LHCN-M2 (cell line): ENCODE results near the gene NR1H2. TPM values are rescaled to one million over a fixed set of nuclear protein-coding genes. Genes with fewer than 3 reads are reported as not detected.
"Not testable (repeated sequence)": the region's sequence is repeated elsewhere in the genome, so short reads cannot be mapped to it uniquely, and the experiment has no call there.

ENCODE experiments used
- DNase-seq: peaks from one replicate; pipeline ENCODE4 v3.0.0-alpha.2; 2012; ENCODE audit warnings: low read depth
- total RNA-seq: library from RNA; depleted of rRNA; stranded (reverse); fragments of >200 nt; gene quantifications from 2 replicates; pipeline ENCODE4 v1.2.3, GENCODE V29; 2014

The NR1H2 gene
- total RNA-seq, 1 experiment from 2014 or later, result 89.3 TPM

- DNase-seq, result no peak
Measured at GRCh38 chr19:50344661-50345318, 31.5 kb upstream of the NR1H2 start.

DNA sequence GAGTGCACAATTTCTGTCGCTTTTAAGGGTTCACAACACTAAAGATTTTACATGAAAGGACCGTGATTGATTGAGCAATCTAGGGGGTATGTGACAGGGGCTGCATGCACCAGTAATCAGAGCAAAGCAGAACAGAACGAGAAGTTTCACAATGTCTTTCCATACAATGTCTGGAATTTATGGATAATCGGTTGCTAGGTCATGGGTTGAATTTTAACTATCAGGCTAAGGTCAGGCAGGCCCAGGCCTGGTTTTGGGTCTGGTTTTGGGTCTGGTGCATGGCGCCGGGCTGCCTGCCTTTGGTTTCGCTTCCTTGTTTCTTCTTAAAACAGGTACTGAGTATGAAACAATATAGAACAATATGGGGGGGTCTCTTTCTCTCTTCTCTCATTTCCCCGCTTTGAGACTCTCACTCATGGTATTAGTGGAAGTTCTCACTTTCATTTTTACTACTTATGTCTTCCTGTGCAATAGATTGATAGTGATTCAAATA lies 29.1 kb upstream of the NR1H2 start:
- DNase-seq, result not testable (repeated sequence)

DNA sequence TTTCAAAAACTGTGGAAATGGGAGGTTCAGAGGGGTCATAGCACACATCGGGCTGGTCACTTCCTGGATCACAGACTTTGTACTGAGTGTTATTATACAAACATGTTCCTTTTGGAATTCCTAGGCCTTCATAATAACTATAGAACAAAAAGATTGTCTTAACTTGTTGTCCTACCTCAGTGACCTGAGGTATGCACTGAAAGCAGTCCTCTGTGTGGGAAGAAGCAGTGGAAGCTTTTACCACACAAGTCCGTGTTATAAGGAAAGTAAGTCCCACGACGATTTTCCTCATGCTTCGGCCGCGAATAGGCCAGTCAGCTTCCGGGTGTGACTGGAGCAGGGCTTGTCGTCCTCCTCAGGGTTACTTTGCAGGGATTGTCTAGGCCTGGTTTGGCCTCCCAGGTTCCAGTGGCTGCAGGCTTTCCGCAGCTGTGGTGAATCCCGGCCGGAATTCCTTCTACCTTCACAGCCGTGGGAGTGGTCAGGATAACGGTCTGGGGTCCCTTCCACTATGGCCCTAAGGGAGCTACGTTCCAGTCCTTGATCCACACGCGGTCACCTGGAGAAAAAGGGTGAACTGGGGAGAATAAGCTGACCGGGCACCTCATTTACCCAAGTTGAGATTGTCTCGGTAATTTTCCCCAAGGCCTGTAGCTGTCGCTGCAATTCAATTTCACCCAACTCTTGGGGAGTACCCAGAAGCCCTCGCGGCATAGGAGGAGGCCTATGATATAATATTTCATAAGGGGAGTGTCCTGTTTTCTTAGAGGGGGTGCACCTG lies 26.8 kb upstream of the NR1H2 start:
- DNase-seq, result no peak

GRCh38 chr19:50352242-50352641 lies 24.0 kb upstream of the NR1H2 start:
- no peak for DNase-seq

DNA sequence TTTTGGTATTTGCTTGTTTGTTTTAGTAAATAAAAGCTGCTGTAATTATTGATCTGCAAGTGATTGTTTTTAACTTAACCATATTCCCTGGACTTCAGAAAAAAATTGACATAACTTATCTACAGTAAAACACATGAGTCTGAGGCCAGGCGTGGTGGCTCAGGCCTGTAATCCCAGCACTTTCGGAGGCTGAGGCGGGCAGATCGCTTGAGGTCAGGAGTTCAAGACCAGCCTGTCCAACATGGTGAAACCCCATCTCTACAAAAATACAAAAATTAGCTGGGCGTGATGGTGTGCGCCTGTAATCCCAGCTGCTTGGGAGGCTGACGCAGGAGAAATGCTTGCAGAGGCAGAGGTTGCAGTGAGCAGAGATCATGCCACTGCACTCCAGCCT lies 22.8 kb upstream of the NR1H2 start:
- DNase-seq, result not testable (repeated sequence)

DNA sequence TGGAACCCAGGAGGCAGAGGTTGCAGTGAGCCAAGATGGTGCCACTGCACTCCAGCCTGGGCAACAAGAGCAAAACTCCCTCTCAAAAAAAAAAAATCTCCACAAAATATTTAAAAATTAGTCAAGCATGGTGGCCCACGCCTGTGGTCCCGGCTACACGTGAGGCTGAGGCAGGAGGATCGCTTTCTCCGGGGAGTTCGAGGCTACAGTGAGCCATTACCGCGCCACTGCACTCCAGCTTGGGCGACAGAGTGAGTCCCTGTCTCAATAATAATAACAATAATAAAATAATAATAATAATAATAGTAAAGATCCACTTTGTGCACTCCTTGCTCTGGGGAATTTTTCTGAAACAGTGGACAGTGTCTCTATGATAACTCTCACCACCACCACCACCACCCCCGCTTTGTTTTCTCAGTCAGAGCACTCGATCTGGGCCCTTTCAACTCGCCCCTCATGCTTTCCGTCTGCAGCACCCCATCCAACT lies 19.5 kb upstream of the NR1H2 start:
- DNase-seq, result no peak

DNA sequence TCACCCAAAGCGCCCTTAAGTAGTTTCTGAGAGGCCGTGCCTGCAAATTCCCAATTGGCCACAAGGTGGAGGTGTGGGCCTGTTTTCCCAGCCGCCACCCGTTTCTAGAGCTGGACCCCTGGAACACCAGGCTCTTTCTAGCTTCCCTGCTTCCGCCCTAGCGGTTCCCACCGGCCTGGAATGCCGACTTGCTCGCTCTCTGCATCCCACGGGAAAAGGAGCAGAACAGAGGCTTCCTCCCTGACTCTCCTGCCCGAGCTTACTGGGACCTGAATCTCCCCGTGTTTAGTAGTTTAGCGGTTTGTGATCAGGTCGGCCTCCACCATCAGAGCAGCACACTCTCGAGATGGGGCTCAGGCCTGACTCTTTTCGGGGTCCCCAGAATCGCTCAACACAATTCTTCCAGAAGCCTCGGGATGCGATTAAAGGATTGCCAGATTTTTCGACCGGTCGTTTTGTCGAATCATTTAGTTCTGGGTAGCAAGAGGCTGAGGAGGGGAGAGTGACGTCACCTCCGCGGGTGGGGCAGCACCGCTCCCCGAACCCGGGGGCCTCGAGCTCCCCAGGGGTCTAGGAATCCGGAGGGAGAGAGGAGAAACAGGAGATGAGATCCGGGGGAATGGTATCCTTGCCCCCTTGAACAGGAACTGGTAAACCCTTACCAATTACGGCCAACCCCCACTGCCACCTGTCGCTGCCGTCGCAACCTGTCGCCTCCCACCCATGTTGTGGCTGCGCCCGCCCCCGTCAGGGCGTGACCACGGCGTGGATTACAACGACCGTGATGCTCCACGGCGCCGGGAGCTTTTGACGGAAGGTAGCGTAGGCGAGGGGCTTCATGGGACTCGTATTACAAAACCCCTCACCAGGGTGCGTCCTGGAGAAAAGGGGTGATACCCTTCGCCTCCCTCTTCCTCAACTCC lies 18.8 kb upstream of the NR1H2 start:
- DNase-seq, result peak; percentile 46

- DNase-seq, result no peak
Measured at GRCh38 chr19:50358483-50359327, 17.6 kb upstream of the NR1H2 start.

GRCh38 chr19:50359328-50359818 lies 16.9 kb upstream of the NR1H2 start:
- no peak for DNase-seq

DNA sequence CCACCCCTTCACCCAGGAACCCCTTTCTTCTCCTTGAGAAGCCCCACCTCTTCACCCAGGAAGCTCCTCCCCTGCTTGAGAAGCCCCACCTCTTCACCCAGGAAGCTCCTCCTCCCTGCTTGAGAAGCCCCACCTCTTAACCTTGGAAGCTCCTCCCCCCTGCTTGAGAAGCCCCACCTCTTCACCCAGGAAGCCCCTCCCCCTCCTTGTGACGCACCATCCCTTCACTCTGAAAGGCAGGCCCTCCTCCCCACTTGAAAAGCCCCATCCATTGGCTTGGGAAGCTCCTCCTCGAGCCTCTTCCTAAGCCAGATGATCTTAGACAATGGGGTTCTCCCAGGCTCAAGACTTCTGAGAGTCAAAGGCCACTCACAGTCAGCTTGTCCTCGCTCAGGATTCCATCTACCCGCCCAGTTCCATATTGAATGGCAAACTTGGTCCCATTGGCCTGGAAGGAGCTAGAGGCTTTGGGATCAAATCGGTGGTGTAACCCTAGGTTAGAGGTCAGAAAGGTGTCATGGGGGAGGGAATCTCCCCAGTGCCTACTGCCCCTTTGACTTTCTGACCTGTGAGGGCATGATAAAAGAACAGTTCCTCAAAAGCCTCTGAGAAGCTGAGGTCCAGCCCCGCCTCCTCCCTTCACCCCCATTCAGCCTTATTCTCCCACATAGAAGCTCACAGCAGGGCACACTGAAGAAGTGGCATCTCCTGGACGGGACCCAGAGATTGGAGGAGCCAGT lies 14.8 kb upstream of the NR1H2 start:
- DNase-seq, result no peak

- DNase-seq, result no peak
Measured at GRCh38 chr19:50362030-50362412, 14.2 kb upstream of the NR1H2 start.

DNA sequence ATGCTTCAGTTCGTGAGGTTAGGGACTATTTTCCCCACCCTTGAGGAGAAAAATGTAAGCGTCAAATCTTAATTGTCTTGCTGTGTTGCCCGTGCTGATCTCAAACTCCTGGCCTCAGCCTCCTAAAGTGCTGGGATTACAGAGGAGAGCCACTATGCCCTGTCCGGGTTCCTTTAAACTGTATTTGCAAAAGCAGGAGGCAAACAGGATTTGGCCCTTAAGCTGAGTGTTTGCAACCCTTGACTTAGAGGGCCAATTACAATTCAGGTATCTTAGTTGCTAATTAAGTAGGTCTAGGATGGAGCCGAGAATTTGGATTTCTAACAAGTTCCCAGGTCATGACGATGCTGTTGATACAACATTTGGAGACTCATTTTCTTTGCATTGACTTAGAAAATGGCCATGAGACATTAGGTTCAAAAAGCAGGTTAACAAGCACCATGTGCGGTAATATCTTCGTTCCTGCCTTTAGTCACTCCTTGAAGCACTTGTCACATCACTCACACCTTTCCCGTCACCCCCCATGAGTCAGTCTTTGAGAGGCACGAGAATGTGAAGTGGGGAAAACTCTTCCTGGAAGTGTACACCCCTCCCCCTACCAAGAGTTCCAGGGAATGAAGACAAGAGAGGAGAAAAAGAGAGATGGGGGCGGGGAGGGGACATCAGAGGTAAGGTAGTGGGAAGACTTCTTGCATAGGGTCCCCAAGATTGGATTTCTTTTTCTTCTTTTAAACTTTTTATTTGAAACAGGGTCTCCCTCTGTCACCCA lies 13.4 kb upstream of the NR1H2 start:
- DNase-seq, result no peak

DNA sequence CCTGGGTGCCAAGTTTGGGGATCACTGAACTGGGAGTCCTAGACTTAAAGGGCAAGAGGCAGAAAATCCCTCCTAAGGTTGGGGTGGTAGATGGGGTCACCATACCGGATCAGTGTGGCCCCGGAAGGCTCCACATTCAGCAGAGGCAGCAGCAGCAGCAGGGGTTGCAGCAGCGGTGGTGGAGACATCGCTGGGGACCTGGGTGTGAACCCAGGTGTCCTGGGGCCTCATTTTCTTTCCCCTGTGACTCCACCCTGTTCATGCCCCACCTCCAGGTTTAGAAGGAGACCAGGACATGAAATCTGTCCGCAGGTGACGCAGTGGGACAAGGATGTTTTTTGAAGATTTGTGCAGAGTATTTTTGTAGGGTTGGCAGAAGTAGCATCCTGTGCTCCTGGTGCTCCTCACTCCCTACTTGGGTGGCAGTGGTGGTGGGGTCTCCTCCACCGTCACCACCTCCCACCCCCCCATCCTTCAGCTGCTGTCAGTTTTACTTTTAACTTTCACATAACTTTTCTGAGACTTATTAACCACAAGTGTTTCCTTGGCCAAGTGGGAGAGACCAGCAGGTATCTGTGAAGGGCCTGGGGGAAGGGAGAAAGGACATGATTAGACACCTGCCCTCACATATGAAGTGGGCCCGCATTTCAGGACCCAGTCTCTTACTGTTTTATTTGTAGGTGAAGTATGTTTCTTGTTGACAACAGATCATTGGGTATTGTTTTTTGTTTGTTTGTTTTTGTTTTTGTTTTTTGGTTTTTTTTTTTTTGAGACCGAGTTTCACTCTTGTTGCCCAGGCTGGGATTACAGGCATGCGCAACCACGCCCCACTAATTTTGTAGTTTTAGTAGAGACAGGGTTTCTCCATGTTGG lies 10.6 kb upstream of the NR1H2 start, which contains the start of gene NAPSA:
NAPSA (minus strand) TSS at position 206 of the 873 bp plus-strand sequence; CDS start at position 188, 18 bp downstream.
- no peak for DNase-seq

GRCh38 chr19:50368649-50369570 lies 7.3 kb upstream of the NR1H2 start:
- peak; percentile 84 for DNase-seq

GRCh38 chr19:50371914-50372475 lies 4.3 kb upstream of the NR1H2 start:
- DNase-seq, result no peak

- no peak for DNase-seq
Measured at GRCh38 chr19:50377051-50377461, 799 bp downstream of the NR1H2 start.

GRCh38 chr19:50377517-50377916 lies 1.3 kb downstream of the NR1H2 start:
- no peak for DNase-seq
